CD4-positive, alpha-beta memory T cell (primary cell): Measurements from ENCODE around the gene AAMDC. TPM values are rescaled to one million over a fixed set of nuclear protein-coding genes. Genes with fewer than 3 reads are reported as not detected.
"Not testable (repeated sequence)": the region's sequence is repeated elsewhere in the genome, so short reads cannot be mapped to it uniquely, and the experiment has no call there.

ENCODE experiments used
- CTCF ChIA-PET: fragments of 350-600 bp; sonication (Branson Sonifier 250); formaldehyde crosslinking; loops from one replicate; lab custom pipeline; 2021; ENCODE audit warnings: inconsistent platforms; ENCODE audit not compliant: partially characterized antibody; lab: Charles Lee
- POLR2A ChIA-PET: fragments of 350-600 bp; sonication (Branson Sonifier 250); formaldehyde crosslinking; loops from one replicate; lab custom pipeline; 2021; ENCODE audit not compliant: partially characterized antibody; lab: Charles Lee
- DNase-seq, 5 donors: peaks; one replicate each; pipeline versions ENCODE4 v3.0.0 to v3.0.0-alpha.2; 2020 to 2022; ENCODE audit warnings: mixed read lengths in 1 of 5
- H3K27ac ChIP-seq: one replicate; pipeline ENCODE4 v1.7.0; 2013; ENCODE audit warnings: low read depth, low read length
- H3K27me3 ChIP-seq: 2 replicates; pipeline ENCODE4 v1.7.0; 2013; ENCODE audit warnings: mild to moderate bottlenecking, low read length, moderate library complexity; ENCODE audit not compliant: insufficient read depth
- H3K36me3 ChIP-seq: 2 replicates; pipeline ENCODE4 v1.7.0; 2013; ENCODE audit warnings: mild to moderate bottlenecking, low read length, moderate library complexity; ENCODE audit not compliant: insufficient read depth
- H3K4me1 ChIP-seq: 2 replicates; pipeline ENCODE4 v1.7.0; 2013; ENCODE audit warnings: mild to moderate bottlenecking, low read length, moderate library complexity; ENCODE audit not compliant: insufficient read depth
- H3K4me3 ChIP-seq, 2 donors: one replicate each; pipeline ENCODE4 v1.7.0; 2013; ENCODE audit warnings: low read length in 2 of 2, mild to moderate bottlenecking in 1 of 2
- H3K9me3 ChIP-seq, 2 donors: one replicate each; pipeline ENCODE4 v1.7.0; 2013; ENCODE audit warnings: low read length in 2 of 2, control low read depth in 1 of 2; ENCODE audit not compliant: control insufficient read depth in 1 of 2
- H3K27ac Mint-ChIP-seq, 7 donors: one replicate each; pipeline ENCODE4 v1.8.0; 2020 to 2021; ENCODE audit warnings: mixed read lengths in 7 of 7, mild to moderate bottlenecking in 6 of 7, inconsistent platforms in 3 of 7, moderate library complexity in 3 of 7
- H3K27me3 Mint-ChIP-seq, 2 donors: one replicate each; pipeline ENCODE4 v1.8.0; 2020 to 2021; ENCODE audit warnings: mixed read lengths in 2 of 2
- H3K36me3 Mint-ChIP-seq, 2 donors: one replicate each; pipeline ENCODE4 v1.8.0; 2020 to 2021; ENCODE audit warnings: mixed read lengths in 2 of 2, inconsistent platforms in 1 of 2, mild to moderate bottlenecking in 1 of 2
- H3K4me1 Mint-ChIP-seq, 4 donors: one replicate each; pipeline ENCODE4 v1.8.0; 2020 to 2021; ENCODE audit warnings: mixed read lengths in 4 of 4, mild to moderate bottlenecking in 1 of 4
- H3K4me3 Mint-ChIP-seq, 8 donors: one replicate each; pipeline ENCODE4 v1.8.0; 2020 to 2021; ENCODE audit warnings: mixed read lengths in 8 of 8, mild to moderate bottlenecking in 7 of 8, moderate library complexity in 6 of 8, inconsistent platforms in 3 of 8
- H3K9me3 Mint-ChIP-seq, 8 donors: one replicate each; pipeline ENCODE4 v1.8.0; 2020 to 2021; ENCODE audit warnings: mixed read lengths in 8 of 8, mild to moderate bottlenecking in 5 of 8, inconsistent platforms in 3 of 8, moderate library complexity in 1 of 8
- intact Hi-C: fragments of 100-400 bp; cut with micrococcal nuclease; formaldehyde crosslinking; loops from one replicate; pipeline ENCODE4 v1.15.1; 2023
- polyA plus RNA-seq, 2 donors: library from polyadenylated mRNA; unstranded; fragments of 300-500 nt; fragmentation: Illumina TruSeq; gene quantifications; one replicate each; pipeline ENCODE4 v1.2.3, GENCODE V29; 2021
- total RNA-seq, 2 experiments: library from RNA; stranded (reverse); gene quantifications; one replicate each; pipeline ENCODE4 v1.2.3, GENCODE V29; 2021

The AAMDC gene
- total and polyA plus RNA-seq, 4 experiments from 2014 or later, result 7.6 to 36.7 (median 18.5) TPM

GRCh38 chr11:77833302-77833701 is 12.4 kb downstream of the AAMDC start:
- POLR2A ChIA-PET, result no interaction called here
- H3K27ac Mint-ChIP-seq, result peak overlapping the region in 2 of 7 donors; percentile 29 to 74
- CTCF ChIA-PET, result no interaction called here

GRCh38 chr11:77842441-77843121 is 21.6 kb downstream of the AAMDC start:
- H3K4me3 Mint-ChIP-seq, result no peak overlapping the region
- Histone ChIP-seq H3K9me3 (no peaks in the 10 kb centered on the region), H3K27me3 (no peaks in the 10 kb centered on the region), H3K27ac (no peak overlapping the region), H3K4me3 (no peak overlapping the region), H3K4me1 (no peaks in the 10 kb centered on the region), H3K36me3 (no peaks in the 10 kb centered on the region)
- no peaks in the 10 kb centered on the region for H3K4me1 Mint-ChIP-seq
- no peaks in the 10 kb centered on the region for H3K27me3 Mint-ChIP-seq
- H3K36me3 Mint-ChIP-seq, result peaks cover 41 to 61% of the 10 kb centered on the region in 2 donors
- no peak for DNase-seq
- CTCF ChIA-PET, result no interaction called here
- intact Hi-C loops, result no loop called here
- peak overlapping the region in 1 of 7 donors; percentile 31 for H3K27ac Mint-ChIP-seq
- POLR2A ChIA-PET, result no interaction called here
- H3K9me3 Mint-ChIP-seq, result peaks cover 0 to 29% (median 17%) of the 10 kb centered on the region in 8 donors

More at GRCh38 chr11:77833302-77833701, 12.4 kb downstream of the AAMDC start:
- Histone ChIP-seq H3K9me3 (no peaks in the 10 kb centered on the region), H3K4me1 (no peaks in the 10 kb centered on the region), H3K36me3 (no peaks in the 10 kb centered on the region), H3K27me3 (no peaks in the 10 kb centered on the region), H3K4me3 (no peak overlapping the region), H3K27ac (no peak overlapping the region)
- Mint-ChIP-seq H3K36me3 (peaks cover 0 to 4% of the 10 kb centered on the region in 2 donors), H3K4me1 (peaks cover 0 to 5% (median 2%) of the 10 kb centered on the region in 4 donors), H3K9me3 (no peaks in the 10 kb centered on the region), H3K4me3 (no peak overlapping the region), H3K27me3 (no peaks in the 10 kb centered on the region)
- DNase-seq, result no peak
- intact Hi-C loops, result no loop called here

GRCh38 chr11:77843700-77844099 is 22.8 kb downstream of the AAMDC start:
- H3K27ac Mint-ChIP-seq, H3K4me1 ChIP-seq, H3K27me3 ChIP-seq, DNase-seq, intact Hi-C loops, H3K9me3 ChIP-seq, CTCF ChIA-PET, H3K27ac ChIP-seq, H3K27me3 Mint-ChIP-seq, H3K4me3 ChIP-seq, H3K4me1 Mint-ChIP-seq, H3K4me3 Mint-ChIP-seq, H3K36me3 ChIP-seq, POLR2A ChIA-PET: not testable (repeated sequence)
- H3K36me3 Mint-ChIP-seq, result peaks cover 47 to 67% of the 10 kb centered on the region in 2 donors
- peaks cover 0 to 29% (median 17%) of the 10 kb centered on the region in 8 donors for H3K9me3 Mint-ChIP-seq

- no peak overlapping the region for H3K4me3 ChIP-seq
- CTCF ChIA-PET, result no interaction called here
- peaks cover 4 to 7% of the 10 kb centered on the region in 2 donors for H3K9me3 ChIP-seq
- intact Hi-C loops, result no loop called here
- Mint-ChIP-seq H3K36me3 (peaks cover 56 to 65% of the 10 kb centered on the region in 2 donors), H3K4me1 (no peaks in the 10 kb centered on the region), H3K27me3 (no peaks in the 10 kb centered on the region), H3K4me3 (no peak overlapping the region), H3K27ac (no peak overlapping the region), H3K9me3 (peaks cover 0 to 32% (median 15%) of the 10 kb centered on the region in 8 donors)
- POLR2A ChIA-PET, result no interaction called here
- no peak overlapping the region for H3K27ac ChIP-seq
- no peaks in the 10 kb centered on the region for H3K4me1 ChIP-seq
- no peak for DNase-seq
- no peaks in the 10 kb centered on the region for H3K27me3 ChIP-seq
- no peaks in the 10 kb centered on the region for H3K36me3 ChIP-seq
Measured at GRCh38 chr11:77851503-77851902, 30.6 kb downstream of the AAMDC start.

GRCh38 chr11:77854838-77855237 is 33.9 kb downstream of the AAMDC start:
- CTCF ChIA-PET, result no interaction called here
- Histone ChIP-seq H3K4me3 (no peak overlapping the region), H3K36me3 (no peaks in the 10 kb centered on the region), H3K9me3 (peaks cover 4 to 7% of the 10 kb centered on the region in 2 donors), H3K4me1 (no peaks in the 10 kb centered on the region), H3K27me3 (no peaks in the 10 kb centered on the region), H3K27ac (no peak overlapping the region)
- Mint-ChIP-seq H3K36me3 (peaks cover 54 to 55% of the 10 kb centered on the region in 2 donors), H3K27me3 (no peaks in the 10 kb centered on the region), H3K4me1 (no peaks in the 10 kb centered on the region), H3K27ac (no peak overlapping the region), H3K4me3 (no peak overlapping the region), H3K9me3 (peaks cover 0 to 26% (median 15%) of the 10 kb centered on the region in 8 donors)
- intact Hi-C loops, result no loop called here
- POLR2A ChIA-PET, result no interaction called here
- DNase-seq, result no peak

GRCh38 chr11:77857906-77858457 is 37.0 kb downstream of the AAMDC start:
- H3K4me1 Mint-ChIP-seq, H3K4me3 ChIP-seq, H3K4me3 Mint-ChIP-seq, H3K9me3 ChIP-seq, H3K4me1 ChIP-seq, H3K27me3 Mint-ChIP-seq, intact Hi-C loops, H3K36me3 ChIP-seq, H3K27me3 ChIP-seq, CTCF ChIA-PET, H3K27ac Mint-ChIP-seq, POLR2A ChIA-PET, H3K27ac ChIP-seq, DNase-seq: not testable (repeated sequence)
- H3K36me3 Mint-ChIP-seq, result peaks cover 39 to 41% of the 10 kb centered on the region in 2 donors
- peaks cover 0 to 25% (median 15%) of the 10 kb centered on the region in 8 donors for H3K9me3 Mint-ChIP-seq

GRCh38 chr11:77861444-77861843 is 40.5 kb downstream of the AAMDC start:
- H3K4me3 ChIP-seq, intact Hi-C loops, DNase-seq, H3K27me3 ChIP-seq, H3K4me1 ChIP-seq, H3K27ac Mint-ChIP-seq, POLR2A ChIA-PET, H3K27me3 Mint-ChIP-seq, CTCF ChIA-PET, H3K9me3 ChIP-seq, H3K36me3 ChIP-seq, H3K27ac ChIP-seq, H3K9me3 Mint-ChIP-seq, H3K4me3 Mint-ChIP-seq, H3K4me1 Mint-ChIP-seq: not testable (repeated sequence)
- H3K36me3 Mint-ChIP-seq, result peaks cover 22 to 26% of the 10 kb centered on the region in 2 donors
